Prostate gland (tissue), 2 donors: ENCODE data around the gene SSR1.

Experiments
- CTCF ChIP-seq, 4 experiments: fragments of 200-600 bp in 2 of 4; fragments of 450-650 bp in 2 of 4; sonication (generic) in 2 of 4; IDR thresholded peaks; 1 replicate in 3 of 4; 2 replicates in 1 of 4; pipeline ENCODE4 v1.5.1; 2016 to 2019; ENCODE audit warnings: antibody characterized with exemption in 4 of 4, mild to moderate bottlenecking in 2 of 4, moderate library complexity in 2 of 4
- POLR2A ChIP-seq: fragments of 450-650 bp; IDR thresholded peaks from one replicate; pipeline ENCODE4 v1.6.1; 2016; ENCODE audit warnings: antibody characterized with exemption, mild to moderate bottlenecking
- POLR2AphosphoS5 ChIP-seq: sonication (generic); formaldehyde crosslinking; IDR thresholded peaks from one replicate; pipeline ENCODE4 v1.6.1; 2017; ENCODE audit warnings: antibody characterized with exemption

- TF ChIP-seq POLR2A = no peak
- no peak for TF ChIP-seq CTCF (IDR thresholded peaks at IDR 0.05)
- no peak for TF ChIP-seq POLR2AphosphoS5
Measured at GRCh38 chr6:7323074-7323473, 10.1 kb upstream of the SSR1 start.
